Vagina (tissue), 2 donors: ENCODE results near the gene SHISA9.

Experiments
- POLR2A ChIP-seq, 2 donors: fragments of 450-650 bp; IDR thresholded peaks; one replicate each; pipeline ENCODE4 v1.6.1; 2017; ENCODE audit warnings: antibody characterized with exemption in 2 of 2, mild to moderate bottlenecking in 2 of 2, moderate library complexity in 2 of 2
- POLR2AphosphoS5 ChIP-seq, 2 donors: sonication (generic); formaldehyde crosslinking; IDR thresholded peaks; one replicate each; pipeline ENCODE4 v1.9.0; 2017; ENCODE audit warnings: antibody characterized with exemption in 2 of 2, mild to moderate bottlenecking in 2 of 2, low read depth in 1 of 2; ENCODE audit not compliant: insufficient read depth in 1 of 2
- TF ChIP-seq, protein P1 (sequence below), 3 experiments: fragments of 450-650 bp in 2 of 3; fragments of 200-600 bp in 1 of 3; sonication (generic) in 1 of 3; IDR thresholded peaks; one replicate each; pipeline ENCODE4 v1.5.1; 2017 to 2019; ENCODE audit warnings: antibody characterized with exemption in 3 of 3, mild to moderate bottlenecking in 2 of 3, moderate library complexity in 2 of 3

DNA sequence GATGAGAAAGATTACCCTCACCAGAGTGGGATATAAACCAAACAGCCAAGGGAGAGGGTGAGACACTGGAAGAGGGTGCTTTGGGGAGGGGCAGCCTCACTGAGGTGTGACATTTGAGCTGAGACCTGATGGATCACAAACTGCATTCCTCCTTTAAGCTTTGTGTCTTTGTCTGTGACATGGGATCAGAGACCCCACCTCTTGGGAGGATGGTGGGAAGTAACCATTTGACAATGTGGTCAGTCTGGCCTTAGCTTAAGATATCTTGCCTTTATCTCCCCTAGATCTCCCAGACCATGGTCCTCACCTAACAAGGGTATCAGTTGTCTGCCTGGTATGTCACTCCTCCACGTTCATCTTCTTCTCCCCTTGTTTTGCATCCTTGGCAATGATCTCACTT, 163.4 kb downstream of the SHISA9 start:
- TF ChIP-seq POLR2AphosphoS5 (IDR thresholded peaks at IDR 0.05; ENCODE audit: insufficient read depth in 1 of 2, low read depth in 1 of 2) (no peak), POLR2A (IDR thresholded peaks at IDR 0.05) (no peak)
- TF ChIP-seq, protein P1, sequence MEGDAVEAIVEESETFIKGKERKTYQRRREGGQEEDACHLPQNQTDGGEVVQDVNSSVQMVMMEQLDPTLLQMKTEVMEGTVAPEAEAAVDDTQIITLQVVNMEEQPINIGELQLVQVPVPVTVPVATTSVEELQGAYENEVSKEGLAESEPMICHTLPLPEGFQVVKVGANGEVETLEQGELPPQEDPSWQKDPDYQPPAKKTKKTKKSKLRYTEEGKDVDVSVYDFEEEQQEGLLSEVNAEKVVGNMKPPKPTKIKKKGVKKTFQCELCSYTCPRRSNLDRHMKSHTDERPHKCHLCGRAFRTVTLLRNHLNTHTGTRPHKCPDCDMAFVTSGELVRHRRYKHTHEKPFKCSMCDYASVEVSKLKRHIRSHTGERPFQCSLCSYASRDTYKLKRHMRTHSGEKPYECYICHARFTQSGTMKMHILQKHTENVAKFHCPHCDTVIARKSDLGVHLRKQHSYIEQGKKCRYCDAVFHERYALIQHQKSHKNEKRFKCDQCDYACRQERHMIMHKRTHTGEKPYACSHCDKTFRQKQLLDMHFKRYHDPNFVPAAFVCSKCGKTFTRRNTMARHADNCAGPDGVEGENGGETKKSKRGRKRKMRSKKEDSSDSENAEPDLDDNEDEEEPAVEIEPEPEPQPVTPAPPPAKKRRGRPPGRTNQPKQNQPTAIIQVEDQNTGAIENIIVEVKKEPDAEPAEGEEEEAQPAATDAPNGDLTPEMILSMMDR (IDR thresholded peaks at IDR 0.05): no peak
